ENCODE data around the gene ZNF444. TPM values are rescaled to one million over a fixed set of nuclear protein-coding genes. Genes with fewer than 3 reads are reported as not detected.

The ZNF444 gene
- total RNA-seq, 1 donor from 2014 or later: 94.9 TPM

- Histone ChIP-seq H3K36me3 (no peaks in the 10 kb centered on the region), H3K4me3 (no peak overlapping the region), H3K9me3 (no peaks in the 10 kb centered on the region), H3K27me3 (no peaks in the 10 kb centered on the region), H3K4me1 (peaks cover 0 to 12% of the 10 kb centered on the region in 2 donors), H3K27ac (no peak overlapping the region)
- intact Hi-C loops (cut with DNase I): no loop called here
- DNase-seq (ENCODE audit: low spot score in 2 of 2): no peak
- TF ChIP-seq, protein P1, sequence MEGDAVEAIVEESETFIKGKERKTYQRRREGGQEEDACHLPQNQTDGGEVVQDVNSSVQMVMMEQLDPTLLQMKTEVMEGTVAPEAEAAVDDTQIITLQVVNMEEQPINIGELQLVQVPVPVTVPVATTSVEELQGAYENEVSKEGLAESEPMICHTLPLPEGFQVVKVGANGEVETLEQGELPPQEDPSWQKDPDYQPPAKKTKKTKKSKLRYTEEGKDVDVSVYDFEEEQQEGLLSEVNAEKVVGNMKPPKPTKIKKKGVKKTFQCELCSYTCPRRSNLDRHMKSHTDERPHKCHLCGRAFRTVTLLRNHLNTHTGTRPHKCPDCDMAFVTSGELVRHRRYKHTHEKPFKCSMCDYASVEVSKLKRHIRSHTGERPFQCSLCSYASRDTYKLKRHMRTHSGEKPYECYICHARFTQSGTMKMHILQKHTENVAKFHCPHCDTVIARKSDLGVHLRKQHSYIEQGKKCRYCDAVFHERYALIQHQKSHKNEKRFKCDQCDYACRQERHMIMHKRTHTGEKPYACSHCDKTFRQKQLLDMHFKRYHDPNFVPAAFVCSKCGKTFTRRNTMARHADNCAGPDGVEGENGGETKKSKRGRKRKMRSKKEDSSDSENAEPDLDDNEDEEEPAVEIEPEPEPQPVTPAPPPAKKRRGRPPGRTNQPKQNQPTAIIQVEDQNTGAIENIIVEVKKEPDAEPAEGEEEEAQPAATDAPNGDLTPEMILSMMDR (IDR thresholded peaks at IDR 0.05): no peak
Measured at GRCh38 chr19:56134654-56134921, 6.5 kb upstream of the ZNF444 start.

- H3K4me3 ChIP-seq: no peak overlapping the region
- H3K4me1 ChIP-seq: peaks cover 0 to 17% of the 10 kb centered on the region in 2 donors
- intact Hi-C loops (cut with DNase I): no loop called here
- H3K27ac ChIP-seq: no peak overlapping the region
- no peaks in the 10 kb centered on the region for H3K9me3 ChIP-seq
- no peak for DNase-seq (ENCODE audit: low spot score in 2 of 2)
- TF ChIP-seq, protein P1 (IDR thresholded peaks at IDR 0.05): no peak
- H3K27me3 ChIP-seq: no peaks in the 10 kb centered on the region
- H3K36me3 ChIP-seq: no peaks in the 10 kb centered on the region
Measured at GRCh38 chr19:56136362-56136761, 4.7 kb upstream of the ZNF444 start.

DNA sequence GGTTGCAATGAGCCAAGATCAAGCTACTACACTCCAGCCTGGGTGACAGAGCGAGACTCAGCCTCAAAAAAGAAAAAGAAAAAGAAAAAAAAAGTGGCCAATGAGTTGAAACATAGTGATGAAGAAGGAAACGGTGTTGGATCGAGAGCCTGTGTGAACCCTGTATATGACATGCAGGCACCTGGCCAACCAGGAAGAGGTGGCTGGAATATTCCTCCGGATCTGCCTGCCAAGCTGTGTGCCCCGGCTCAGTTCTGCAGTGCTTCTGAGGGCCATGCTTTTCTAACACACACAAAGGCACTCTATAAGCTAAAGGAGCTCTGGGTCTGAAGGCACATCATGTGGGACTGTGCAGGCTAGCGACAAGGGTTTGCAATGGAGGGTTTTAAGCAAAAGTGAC is 3.7 kb upstream of the ZNF444 start:
- Histone ChIP-seq H3K9me3 (no peaks in the 10 kb centered on the region), H3K36me3 (no peaks in the 10 kb centered on the region), H3K27me3 (no peaks in the 10 kb centered on the region), H3K4me1 (peaks cover 0 to 19% of the 10 kb centered on the region in 2 donors), H3K4me3 (no peak overlapping the region), H3K27ac (no peak overlapping the region)
- TF ChIP-seq, protein P1 (IDR thresholded peaks at IDR 0.05): no peak
- DNase-seq (ENCODE audit: low spot score in 2 of 2): no peak
- intact Hi-C loops (cut with DNase I): no loop called here

DNA sequence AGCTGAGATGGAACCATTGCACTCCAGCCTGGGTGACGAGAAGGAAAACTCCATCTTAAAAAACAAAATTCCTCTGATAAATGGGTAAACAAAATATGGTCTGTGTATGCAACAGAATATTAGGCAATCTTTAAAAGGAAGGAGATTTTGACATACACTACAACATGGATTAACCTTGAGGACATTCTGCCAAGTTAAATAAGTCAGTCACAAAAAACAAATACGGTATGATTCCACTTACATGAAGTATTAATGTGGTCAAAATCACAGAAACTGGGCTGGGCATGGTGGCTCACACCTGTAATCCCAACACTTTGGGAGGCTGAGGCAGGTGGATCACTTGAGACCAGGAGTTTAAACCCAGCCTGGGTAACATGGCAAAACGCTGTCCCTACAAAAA is 3.0 kb upstream of the ZNF444 start:
- intact Hi-C loops (cut with DNase I): no loop called here
- TF ChIP-seq, protein P1 (IDR thresholded peaks at IDR 0.05): no peak
- Histone ChIP-seq H3K36me3 (no peaks in the 10 kb centered on the region), H3K27me3 (no peaks in the 10 kb centered on the region), H3K4me3 (no peak overlapping the region), H3K27ac (no peak overlapping the region), H3K9me3 (no peaks in the 10 kb centered on the region), H3K4me1 (peaks cover 0 to 15% of the 10 kb centered on the region in 2 donors)
- no peak for DNase-seq (ENCODE audit: low spot score in 2 of 2)

DNA sequence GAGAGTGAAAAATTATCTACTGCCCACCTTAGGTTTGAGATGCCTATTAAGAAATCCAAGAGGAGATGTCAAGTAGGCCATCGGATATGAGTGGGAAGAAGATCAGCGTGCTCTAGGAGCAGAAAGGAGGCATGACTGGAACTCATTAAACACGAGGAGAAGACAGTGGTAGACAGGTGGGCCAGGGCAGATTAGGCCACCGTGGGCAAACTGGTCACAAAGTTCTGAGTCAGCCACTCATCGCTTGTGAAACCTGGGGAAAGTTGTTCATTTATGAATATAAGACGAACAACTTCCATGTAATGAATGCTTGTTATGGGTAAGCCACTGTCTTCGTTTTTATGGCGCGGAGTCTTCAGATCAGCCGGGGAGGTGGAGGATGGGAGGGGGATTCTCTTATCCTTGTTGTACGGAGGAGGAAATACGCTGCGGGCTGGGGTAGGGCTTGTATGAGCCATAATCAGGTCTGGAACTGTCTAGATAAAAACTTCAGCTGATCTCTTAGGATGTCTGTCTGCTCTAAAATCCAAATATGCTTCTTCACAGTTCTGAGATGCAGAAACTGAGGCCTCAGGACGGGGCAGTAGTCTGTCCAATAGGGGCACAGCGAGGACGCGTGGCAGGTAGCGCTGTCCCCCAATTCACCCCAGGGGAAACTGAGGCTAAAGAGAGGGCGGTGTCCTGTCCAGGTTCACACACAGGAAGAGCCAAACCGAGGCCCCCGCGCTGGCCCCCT is 1.1 kb upstream of the ZNF444 start:
- TF ChIP-seq, protein P1 (IDR thresholded peaks at IDR 0.05): no peak
- DNase-seq (ENCODE audit: low spot score in 2 of 2): no peak
- Histone ChIP-seq H3K4me1 (peaks cover 0 to 15% of the 10 kb centered on the region in 2 donors), H3K27me3 (no peaks in the 10 kb centered on the region), H3K4me3 (peak overlapping the region; percentile 61 to 82), H3K27ac (peak overlapping the region; percentile 82 to 93), H3K36me3 (no peaks in the 10 kb centered on the region), H3K9me3 (no peaks in the 10 kb centered on the region)
- intact Hi-C loops (cut with DNase I): loop anchor here (1.0 to 10.0 kb wide), 5 partner anchors 19 to 1102 kb away; partner anchors contain the start of genes PPP1R12C, ZNF582, ZNF787 and ZNF805

All from ascending aorta (tissue), 2 donors.